GM23338 (cell line): ENCODE data around the gene RPS14. TPM values are rescaled to one million over a fixed set of nuclear protein-coding genes. Genes with fewer than 3 reads are reported as not detected.
A peak's percentile ranks its signal among the peaks of the same experiment; 100 is the strongest.
"Not testable (repeated sequence)": the region's sequence is repeated elsewhere in the genome, so short reads cannot be mapped to it uniquely, and the experiment has no call there.

Experiments
- ATAC-seq: fragments of 200-7000 bp; cut with Tn5 transposase; 3 replicates; pipeline ENCODE4 v1.9.1; 2020
- DNase-seq: peaks from one replicate; pipeline ENCODE4 v3.0.0-alpha.2; 2015; ENCODE audit warnings: low spot score
- H2AFZ ChIP-seq: fragments of 200-600 bp; sonication (generic); 2 replicates; pipeline ENCODE4 v1.8.0; 2016; ENCODE audit warnings: antibody characterized with exemption, mild to moderate bottlenecking, moderate library complexity
- H3F3A ChIP-seq: fragments of 200-600 bp; sonication (generic); replicated peaks from 2 replicates; pipeline ENCODE4 v1.8.0; 2017; ENCODE audit warnings: antibody characterized with exemption, mixed run types, low read depth
- H3K27ac ChIP-seq: fragments of 200-600 bp; sonication (generic); 2 replicates; pipeline ENCODE4 v1.6.1; 2016; ENCODE audit warnings: low read depth
- H3K27me3 ChIP-seq: fragments of 200-600 bp; sonication (generic); 2 replicates; pipeline ENCODE4 v1.8.0; 2016; ENCODE audit warnings: mild to moderate bottlenecking, mixed run types, moderate library complexity; ENCODE audit not compliant: insufficient read depth
- H3K36me3 ChIP-seq: fragments of 200-600 bp; sonication (generic); 2 replicates; pipeline ENCODE4 v1.8.0; 2016; ENCODE audit warnings: mild to moderate bottlenecking; ENCODE audit not compliant: insufficient read depth
- H3K4me1 ChIP-seq: fragments of 200-600 bp; sonication (generic); 2 replicates; pipeline ENCODE4 v1.8.0; 2016; ENCODE audit warnings: mild to moderate bottlenecking, moderate library complexity; ENCODE audit not compliant: insufficient read depth
- H3K4me2 ChIP-seq: fragments of 200-600 bp; sonication (generic); 2 replicates; pipeline ENCODE4 v1.7.1; 2017; ENCODE audit warnings: mixed run types
- H3K4me3 ChIP-seq: fragments of 200-600 bp; sonication (generic); 2 replicates; pipeline ENCODE4 v1.6.1; 2016; ENCODE audit warnings: mixed run types
- H3K79me2 ChIP-seq: fragments of 200-600 bp; sonication (generic); replicated peaks from 2 replicates; pipeline ENCODE4 v1.8.0; 2017; ENCODE audit warnings: mild to moderate bottlenecking; ENCODE audit not compliant: insufficient read depth
- H3K9me2 ChIP-seq: fragments of 200-600 bp; sonication (generic); 2 replicates; pipeline ENCODE4 v1.8.0; 2017; ENCODE audit not compliant: insufficient read depth
- H4K20me1 ChIP-seq: fragments of 200-600 bp; sonication (generic); replicated peaks from 2 replicates; pipeline ENCODE4 v1.8.0; 2017; ENCODE audit warnings: mild to moderate bottlenecking; ENCODE audit not compliant: insufficient read depth
- H3K27ac Mint-ChIP-seq: 2 replicates; pipeline ENCODE4 v1.8.0; 2020; ENCODE audit warnings: inconsistent platforms, mild to moderate bottlenecking, moderate library complexity, mixed read lengths
- H3K27me3 Mint-ChIP-seq: 3 replicates; pipeline ENCODE4 v1.8.0; 2022; ENCODE audit warnings: low read depth, mild to moderate bottlenecking, moderate library complexity, mixed read lengths, inconsistent platforms; ENCODE audit not compliant: insufficient read depth, poor library complexity
- H3K36me3 Mint-ChIP-seq: 3 replicates; pipeline ENCODE4 v1.8.0; 2021; ENCODE audit warnings: low read depth, mild to moderate bottlenecking, inconsistent platforms, moderate library complexity, mixed read lengths
- H3K4me1 Mint-ChIP-seq: 3 replicates; pipeline ENCODE4 v1.8.0; 2020; ENCODE audit warnings: mild to moderate bottlenecking, inconsistent platforms, mixed read lengths
- H3K4me3 Mint-ChIP-seq: 3 replicates; pipeline ENCODE4 v1.8.0; 2021; ENCODE audit warnings: moderate library complexity, mild to moderate bottlenecking, inconsistent platforms, mixed read lengths
- H3K9me3 Mint-ChIP-seq: 3 replicates; pipeline ENCODE4 v1.8.0; 2020; ENCODE audit warnings: moderate library complexity, mild to moderate bottlenecking, inconsistent platforms, mixed read lengths
- CTCF ChIP-seq, 2 experiments: fragments of 200-600 bp in 1 of 2; sonication (generic) in 1 of 2; conservative IDR thresholded peaks; 2 replicates each; pipeline versions ENCODE4 v1.5.1 to v1.6.1; 2016 to 2017; ENCODE audit warnings: antibody characterized with exemption in 2 of 2, low read depth in 2 of 2, mild to moderate bottlenecking in 2 of 2, moderate library complexity in 1 of 2
- JUNB ChIP-seq: IDR thresholded peaks from one replicate; pipeline ENCODE4 v1.6.1; 2016; ENCODE audit warnings: antibody characterized with exemption; ENCODE audit not compliant: unreplicated experiment
- NANOG ChIP-seq: IDR thresholded peaks from 2 replicates; pipeline ENCODE4 v1.6.1; 2016; ENCODE audit warnings: antibody characterized with exemption, borderline replicate concordance
- POLR2AphosphoS5 ChIP-seq: IDR thresholded peaks from 2 replicates; pipeline ENCODE4 v1.6.1; 2016; ENCODE audit warnings: antibody characterized with exemption, low read depth
- REST ChIP-seq: IDR thresholded peaks from one replicate; pipeline ENCODE4 v1.6.1; 2018; ENCODE audit warnings: antibody characterized with exemption; ENCODE audit not compliant: unreplicated experiment
- STAT1 ChIP-seq: IDR thresholded peaks from one replicate; pipeline ENCODE4 v1.6.1; 2016; ENCODE audit warnings: antibody characterized with exemption; ENCODE audit not compliant: unreplicated experiment
- polyA plus RNA-seq: library from polyadenylated mRNA; unstranded; fragments of >200 nt; fragmentation: Nextera tagmentation; extraction: Ambion mirVana; gene quantifications from 2 replicates; pipeline ENCODE4 v1.2.1, GENCODE V29; 2016
- total RNA-seq: library from RNA; depleted of rRNA; stranded (reverse); fragments of >200 nt; shearing (Covaris generic); gene quantifications from 2 replicates; pipeline ENCODE4 v1.2.3, GENCODE V29; 2014

Gene RPS14
- total and polyA plus RNA-seq, 2 experiments from 2014 or later, result 1,443 to 2,790 TPM

DNA sequence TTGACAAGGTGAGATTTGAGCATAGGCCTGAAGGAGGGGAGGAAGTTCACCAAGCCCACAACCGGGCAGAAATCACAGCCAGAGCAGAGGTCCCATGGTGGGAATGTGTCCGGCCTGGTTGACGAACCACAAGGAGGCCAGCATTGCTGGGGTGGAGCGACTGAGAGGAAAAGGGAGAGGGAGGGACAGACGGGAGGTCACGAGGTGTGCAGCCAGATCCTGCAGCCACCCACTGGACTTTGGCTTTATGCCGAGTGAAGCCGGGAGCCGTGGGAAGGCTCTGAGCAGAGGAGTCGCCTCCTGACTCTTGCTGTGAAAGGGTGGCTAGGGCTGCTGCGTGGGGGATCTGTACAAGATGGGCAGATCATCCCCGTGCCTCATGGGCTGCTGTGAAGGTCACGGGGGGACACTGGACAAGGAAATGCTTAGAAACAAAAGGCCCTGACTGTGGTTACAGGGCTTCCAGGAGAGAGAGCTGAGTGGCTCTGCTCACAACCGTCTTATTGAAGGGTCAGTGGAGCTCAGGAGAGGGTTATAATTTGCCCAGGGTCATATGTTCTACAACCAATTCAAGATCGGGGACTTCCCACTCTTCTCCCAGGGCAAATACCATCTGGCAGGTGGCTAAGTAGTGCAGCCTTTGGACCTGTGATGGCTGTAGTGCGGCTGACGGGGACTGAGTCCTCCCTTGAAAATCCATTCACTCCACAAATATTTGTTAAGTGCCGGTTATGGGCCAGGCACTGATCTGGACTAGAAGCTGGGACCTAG lies 21.2 kb downstream of the RPS14 start:
- no peak overlapping the region for H3K4me3 ChIP-seq
- TF ChIP-seq POLR2AphosphoS5 (no peak), STAT1 (no peak), NANOG (no peak), REST (no peak), JUNB (no peak)
- H3K79me2 ChIP-seq, result no peaks in the 10 kb centered on the region
- no peaks in the 10 kb centered on the region for H3K9me3 Mint-ChIP-seq
- H3K27ac Mint-ChIP-seq, result no peak overlapping the region
- no peaks in the 10 kb centered on the region for H3K4me1 ChIP-seq
- DNase-seq, result no peak
- no peaks in the 10 kb centered on the region for H3K9me2 ChIP-seq
- H3K36me3 ChIP-seq, result no peaks in the 10 kb centered on the region
- H3K27me3 Mint-ChIP-seq, result peaks cover 7% of the 10 kb centered on the region
- H3K27me3 ChIP-seq, result no peaks in the 10 kb centered on the region
- no peak overlapping the region for H3K4me2 ChIP-seq
- H3K27ac ChIP-seq, result no peak overlapping the region
- no peaks in the 10 kb centered on the region for H4K20me1 ChIP-seq
- no peaks in the 10 kb centered on the region; the same call in 2 of the 3 replicates for H3K36me3 Mint-ChIP-seq
- peak; percentile 32; the same call in 1 of the 3 replicates for ATAC-seq
- H3F3A ChIP-seq, result no peaks in the 10 kb centered on the region
- no peak overlapping the region for H3K4me3 Mint-ChIP-seq
- H3K4me1 Mint-ChIP-seq, result no peaks in the 10 kb centered on the region
- H2AFZ ChIP-seq, result peak overlapping the region; percentile 10; the same call in 1 of the 2 replicates

DNA sequence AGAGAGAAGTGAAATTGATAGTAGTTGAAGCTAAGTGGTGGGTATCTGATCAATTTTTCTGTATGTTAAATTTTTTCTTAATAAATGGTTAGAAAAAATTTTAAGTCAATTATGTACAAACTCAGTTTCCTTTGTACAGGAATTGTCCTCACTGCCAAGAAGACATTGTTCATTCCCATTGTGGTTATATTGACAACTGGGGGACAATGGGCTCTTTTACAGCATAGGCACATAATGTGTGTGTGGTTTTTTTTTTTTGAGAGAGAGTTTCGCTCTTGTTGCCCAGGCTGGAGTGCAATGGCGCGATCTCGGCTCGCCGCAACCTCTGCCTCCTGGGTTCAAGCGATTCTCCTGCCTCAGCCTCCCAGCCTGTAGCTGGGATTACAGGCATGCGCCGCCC lies 23.4 kb downstream of the RPS14 start:
- H3K4me3 Mint-ChIP-seq, H4K20me1 ChIP-seq, H3K36me3 ChIP-seq, ATAC-seq, H3K4me1 ChIP-seq, H3K27me3 ChIP-seq, H3K36me3 Mint-ChIP-seq, H3K4me2 ChIP-seq, H3K79me2 ChIP-seq, H3K9me2 ChIP-seq, H3F3A ChIP-seq, H3K4me1 Mint-ChIP-seq, H3K4me3 ChIP-seq, H3K9me3 Mint-ChIP-seq, H3K27ac ChIP-seq, H3K27ac Mint-ChIP-seq, DNase-seq, H2AFZ ChIP-seq: not testable (repeated sequence)
- H3K27me3 Mint-ChIP-seq, result peaks cover 15% of the 10 kb centered on the region

- Histone ChIP-seq H3K4me3 (no peak overlapping the region), H3K4me2 (no peak overlapping the region), H3K36me3 (no peaks in the 10 kb centered on the region), H2AFZ (no peak overlapping the region), H3K4me1 (no peaks in the 10 kb centered on the region; the same call in 1 of the 2 replicates), H3K27ac (no peak overlapping the region), H3K9me2 (no peaks in the 10 kb centered on the region), H3K27me3 (no peaks in the 10 kb centered on the region), H4K20me1 (no peaks in the 10 kb centered on the region), H3F3A (no peaks in the 10 kb centered on the region), H3K79me2 (no peaks in the 10 kb centered on the region)
- Mint-ChIP-seq H3K27ac (no peak overlapping the region), H3K4me1 (peaks cover 8% of the 10 kb centered on the region; the same call in 1 of the 3 replicates), H3K4me3 (no peak overlapping the region), H3K36me3 (no peaks in the 10 kb centered on the region), H3K27me3 (peaks cover 8% of the 10 kb centered on the region), H3K9me3 (no peaks in the 10 kb centered on the region)
- DNase-seq, result no peak
- ATAC-seq, result no peak
- no peak for TF ChIP-seq POLR2AphosphoS5
- no peak for TF ChIP-seq JUNB
- TF ChIP-seq CTCF (conservative IDR thresholded peaks at IDR 0.05; ENCODE audit: low read depth in 2 of 2), result no peak
- TF ChIP-seq STAT1, result no peak
Observed at GRCh38 chr5:150422758-150423157, 26.8 kb downstream of the RPS14 start.
